GM23338 (cell line): ENCODE results near the gene MYO1D. TPM values are rescaled to one million over a fixed set of nuclear protein-coding genes. Genes with fewer than 3 reads are reported as not detected.

ENCODE experiments used
- ATAC-seq: fragments of 200-7000 bp; cut with Tn5 transposase; 3 replicates; pipeline ENCODE4 v1.9.1; 2020
- DNase-seq: peaks from one replicate; pipeline ENCODE4 v3.0.0-alpha.2; 2015; ENCODE audit warnings: low spot score
- H2AFZ ChIP-seq: fragments of 200-600 bp; sonication (generic); 2 replicates; pipeline ENCODE4 v1.8.0; 2016; ENCODE audit warnings: antibody characterized with exemption, mild to moderate bottlenecking, moderate library complexity
- H3F3A ChIP-seq: fragments of 200-600 bp; sonication (generic); replicated peaks from 2 replicates; pipeline ENCODE4 v1.8.0; 2017; ENCODE audit warnings: antibody characterized with exemption, mixed run types, low read depth
- H3K27ac ChIP-seq: fragments of 200-600 bp; sonication (generic); 2 replicates; pipeline ENCODE4 v1.6.1; 2016; ENCODE audit warnings: low read depth
- H3K27me3 ChIP-seq: fragments of 200-600 bp; sonication (generic); 2 replicates; pipeline ENCODE4 v1.8.0; 2016; ENCODE audit warnings: mild to moderate bottlenecking, mixed run types, moderate library complexity; ENCODE audit not compliant: insufficient read depth
- H3K36me3 ChIP-seq: fragments of 200-600 bp; sonication (generic); 2 replicates; pipeline ENCODE4 v1.8.0; 2016; ENCODE audit warnings: mild to moderate bottlenecking; ENCODE audit not compliant: insufficient read depth
- H3K4me1 ChIP-seq: fragments of 200-600 bp; sonication (generic); 2 replicates; pipeline ENCODE4 v1.8.0; 2016; ENCODE audit warnings: mild to moderate bottlenecking, moderate library complexity; ENCODE audit not compliant: insufficient read depth
- H3K4me2 ChIP-seq: fragments of 200-600 bp; sonication (generic); 2 replicates; pipeline ENCODE4 v1.7.1; 2017; ENCODE audit warnings: mixed run types
- H3K4me3 ChIP-seq: fragments of 200-600 bp; sonication (generic); 2 replicates; pipeline ENCODE4 v1.6.1; 2016; ENCODE audit warnings: mixed run types
- H3K79me2 ChIP-seq: fragments of 200-600 bp; sonication (generic); replicated peaks from 2 replicates; pipeline ENCODE4 v1.8.0; 2017; ENCODE audit warnings: mild to moderate bottlenecking; ENCODE audit not compliant: insufficient read depth
- H3K9me2 ChIP-seq: fragments of 200-600 bp; sonication (generic); 2 replicates; pipeline ENCODE4 v1.8.0; 2017; ENCODE audit not compliant: insufficient read depth
- H4K20me1 ChIP-seq: fragments of 200-600 bp; sonication (generic); replicated peaks from 2 replicates; pipeline ENCODE4 v1.8.0; 2017; ENCODE audit warnings: mild to moderate bottlenecking; ENCODE audit not compliant: insufficient read depth
- H3K27ac Mint-ChIP-seq: 2 replicates; pipeline ENCODE4 v1.8.0; 2020; ENCODE audit warnings: inconsistent platforms, mild to moderate bottlenecking, moderate library complexity, mixed read lengths
- H3K27me3 Mint-ChIP-seq: 3 replicates; pipeline ENCODE4 v1.8.0; 2022; ENCODE audit warnings: low read depth, mild to moderate bottlenecking, moderate library complexity, mixed read lengths, inconsistent platforms; ENCODE audit not compliant: insufficient read depth, poor library complexity
- H3K36me3 Mint-ChIP-seq: 3 replicates; pipeline ENCODE4 v1.8.0; 2021; ENCODE audit warnings: low read depth, mild to moderate bottlenecking, inconsistent platforms, moderate library complexity, mixed read lengths
- H3K4me1 Mint-ChIP-seq: 3 replicates; pipeline ENCODE4 v1.8.0; 2020; ENCODE audit warnings: mild to moderate bottlenecking, inconsistent platforms, mixed read lengths
- H3K4me3 Mint-ChIP-seq: 3 replicates; pipeline ENCODE4 v1.8.0; 2021; ENCODE audit warnings: moderate library complexity, mild to moderate bottlenecking, inconsistent platforms, mixed read lengths
- H3K9me3 Mint-ChIP-seq: 3 replicates; pipeline ENCODE4 v1.8.0; 2020; ENCODE audit warnings: moderate library complexity, mild to moderate bottlenecking, inconsistent platforms, mixed read lengths
- CREB1 ChIP-seq: fragments of 250-450 bp; sonication (Bioruptor Pico); IDR thresholded peaks from 2 replicates; pipeline ENCODE4 v1.5.0; 2020; ENCODE audit warnings: low read depth, mild to moderate bottlenecking, moderate library complexity
- EZH2 ChIP-seq: fragments of 200-600 bp; sonication (generic); IDR thresholded peaks from one replicate; pipeline ENCODE4 v1.8.0; 2017; ENCODE audit warnings: antibody characterized with exemption, mild to moderate bottlenecking, low read depth; ENCODE audit not compliant: unreplicated experiment
- EZH2phosphoT487 ChIP-seq: fragments of 200-600 bp; sonication (generic); IDR thresholded peaks from one replicate; pipeline ENCODE4 v1.8.1; 2018; ENCODE audit warnings: antibody characterized with exemption; ENCODE audit not compliant: unreplicated experiment
- JUNB ChIP-seq: IDR thresholded peaks from one replicate; pipeline ENCODE4 v1.6.1; 2016; ENCODE audit warnings: antibody characterized with exemption; ENCODE audit not compliant: unreplicated experiment
- NANOG ChIP-seq: IDR thresholded peaks from 2 replicates; pipeline ENCODE4 v1.6.1; 2016; ENCODE audit warnings: antibody characterized with exemption, borderline replicate concordance
- POLR2AphosphoS5 ChIP-seq: IDR thresholded peaks from 2 replicates; pipeline ENCODE4 v1.6.1; 2016; ENCODE audit warnings: antibody characterized with exemption, low read depth
- STAT1 ChIP-seq: IDR thresholded peaks from one replicate; pipeline ENCODE4 v1.6.1; 2016; ENCODE audit warnings: antibody characterized with exemption; ENCODE audit not compliant: unreplicated experiment
- ZNF331 ChIP-seq: fragments of 250-450 bp; sonication (Bioruptor Pico); IDR thresholded peaks from 2 replicates; pipeline ENCODE4 v1.5.0; 2020; ENCODE audit warnings: low read depth, mild to moderate bottlenecking, moderate library complexity
- polyA plus RNA-seq: library from polyadenylated mRNA; unstranded; fragments of >200 nt; fragmentation: Nextera tagmentation; extraction: Ambion mirVana; gene quantifications from 2 replicates; pipeline ENCODE4 v1.2.1, GENCODE V29; 2016
- total RNA-seq: library from RNA; depleted of rRNA; stranded (reverse); fragments of >200 nt; shearing (Covaris generic); gene quantifications from 2 replicates; pipeline ENCODE4 v1.2.3, GENCODE V29; 2014
- TF ChIP-seq, protein P1 (sequence below): IDR thresholded peaks from 2 replicates; pipeline ENCODE4 v1.6.1; 2016; ENCODE audit warnings: antibody characterized with exemption
- TF ChIP-seq, protein P2 (sequence below): IDR thresholded peaks from one replicate; pipeline ENCODE4 v1.6.1; 2018; ENCODE audit warnings: antibody characterized with exemption; ENCODE audit not compliant: unreplicated experiment
- TF ChIP-seq, protein P3 (sequence below), 2 experiments: fragments of 200-600 bp in 1 of 2; sonication (generic) in 1 of 2; conservative IDR thresholded peaks; 2 replicates each; pipeline versions ENCODE4 v1.5.1 to v1.6.1; 2016 to 2017; ENCODE audit warnings: antibody characterized with exemption in 2 of 2, low read depth in 2 of 2, mild to moderate bottlenecking in 2 of 2, moderate library complexity in 1 of 2
- TF ChIP-seq, protein P4 (sequence below): fragments of 250-450 bp; sonication (Bioruptor Pico); IDR thresholded peaks from 2 replicates; pipeline ENCODE4 v1.5.0; 2020; ENCODE audit warnings: mild to moderate bottlenecking, moderate library complexity

MYO1D gene
- total and polyA plus RNA-seq, 2 experiments from 2014 or later = 8.6 to 28.6 TPM

DNA sequence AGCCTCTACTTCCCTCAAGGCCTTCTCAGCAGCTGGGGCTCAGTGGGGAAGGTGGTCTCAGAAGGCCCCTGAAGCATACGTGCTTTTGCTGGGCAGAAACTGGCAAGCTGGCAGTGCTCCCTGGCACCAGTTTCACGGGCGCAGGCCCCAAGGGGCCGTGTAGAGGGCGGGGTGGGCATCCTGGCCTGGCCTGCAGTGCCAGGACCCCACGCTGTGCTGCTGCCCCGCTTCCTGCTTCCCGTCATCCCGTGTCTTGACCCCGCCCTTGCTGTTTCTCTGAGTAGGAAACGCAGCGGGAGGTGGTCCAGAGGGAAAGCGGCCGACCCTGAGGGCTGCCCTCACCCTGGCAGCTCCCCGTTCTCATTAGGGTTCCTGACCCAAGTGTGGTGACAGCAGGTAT, 383.4 kb downstream of the MYO1D start:
- Mint-ChIP-seq H3K36me3 (peaks cover 22% of the 10 kb centered on the region), H3K27ac (no peak overlapping the region), H3K4me3 (no peak overlapping the region), H3K4me1 (peaks cover 49% of the 10 kb centered on the region), H3K9me3 (no peaks in the 10 kb centered on the region; the same call in 2 of the 3 replicates), H3K27me3 (peaks cover 20% of the 10 kb centered on the region)
- no peak for TF ChIP-seq POLR2AphosphoS5
- TF ChIP-seq JUNB = no peak
- TF ChIP-seq, protein P1, sequence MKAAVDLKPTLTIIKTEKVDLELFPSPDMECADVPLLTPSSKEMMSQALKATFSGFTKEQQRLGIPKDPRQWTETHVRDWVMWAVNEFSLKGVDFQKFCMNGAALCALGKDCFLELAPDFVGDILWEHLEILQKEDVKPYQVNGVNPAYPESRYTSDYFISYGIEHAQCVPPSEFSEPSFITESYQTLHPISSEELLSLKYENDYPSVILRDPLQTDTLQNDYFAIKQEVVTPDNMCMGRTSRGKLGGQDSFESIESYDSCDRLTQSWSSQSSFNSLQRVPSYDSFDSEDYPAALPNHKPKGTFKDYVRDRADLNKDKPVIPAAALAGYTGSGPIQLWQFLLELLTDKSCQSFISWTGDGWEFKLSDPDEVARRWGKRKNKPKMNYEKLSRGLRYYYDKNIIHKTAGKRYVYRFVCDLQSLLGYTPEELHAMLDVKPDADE = no peak
- TF ChIP-seq EZH2phosphoT487 = no peak
- TF ChIP-seq, protein P2, sequence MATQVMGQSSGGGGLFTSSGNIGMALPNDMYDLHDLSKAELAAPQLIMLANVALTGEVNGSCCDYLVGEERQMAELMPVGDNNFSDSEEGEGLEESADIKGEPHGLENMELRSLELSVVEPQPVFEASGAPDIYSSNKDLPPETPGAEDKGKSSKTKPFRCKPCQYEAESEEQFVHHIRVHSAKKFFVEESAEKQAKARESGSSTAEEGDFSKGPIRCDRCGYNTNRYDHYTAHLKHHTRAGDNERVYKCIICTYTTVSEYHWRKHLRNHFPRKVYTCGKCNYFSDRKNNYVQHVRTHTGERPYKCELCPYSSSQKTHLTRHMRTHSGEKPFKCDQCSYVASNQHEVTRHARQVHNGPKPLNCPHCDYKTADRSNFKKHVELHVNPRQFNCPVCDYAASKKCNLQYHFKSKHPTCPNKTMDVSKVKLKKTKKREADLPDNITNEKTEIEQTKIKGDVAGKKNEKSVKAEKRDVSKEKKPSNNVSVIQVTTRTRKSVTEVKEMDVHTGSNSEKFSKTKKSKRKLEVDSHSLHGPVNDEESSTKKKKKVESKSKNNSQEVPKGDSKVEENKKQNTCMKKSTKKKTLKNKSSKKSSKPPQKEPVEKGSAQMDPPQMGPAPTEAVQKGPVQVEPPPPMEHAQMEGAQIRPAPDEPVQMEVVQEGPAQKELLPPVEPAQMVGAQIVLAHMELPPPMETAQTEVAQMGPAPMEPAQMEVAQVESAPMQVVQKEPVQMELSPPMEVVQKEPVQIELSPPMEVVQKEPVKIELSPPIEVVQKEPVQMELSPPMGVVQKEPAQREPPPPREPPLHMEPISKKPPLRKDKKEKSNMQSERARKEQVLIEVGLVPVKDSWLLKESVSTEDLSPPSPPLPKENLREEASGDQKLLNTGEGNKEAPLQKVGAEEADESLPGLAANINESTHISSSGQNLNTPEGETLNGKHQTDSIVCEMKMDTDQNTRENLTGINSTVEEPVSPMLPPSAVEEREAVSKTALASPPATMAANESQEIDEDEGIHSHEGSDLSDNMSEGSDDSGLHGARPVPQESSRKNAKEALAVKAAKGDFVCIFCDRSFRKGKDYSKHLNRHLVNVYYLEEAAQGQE = no peak
- TF ChIP-seq, protein P3, sequence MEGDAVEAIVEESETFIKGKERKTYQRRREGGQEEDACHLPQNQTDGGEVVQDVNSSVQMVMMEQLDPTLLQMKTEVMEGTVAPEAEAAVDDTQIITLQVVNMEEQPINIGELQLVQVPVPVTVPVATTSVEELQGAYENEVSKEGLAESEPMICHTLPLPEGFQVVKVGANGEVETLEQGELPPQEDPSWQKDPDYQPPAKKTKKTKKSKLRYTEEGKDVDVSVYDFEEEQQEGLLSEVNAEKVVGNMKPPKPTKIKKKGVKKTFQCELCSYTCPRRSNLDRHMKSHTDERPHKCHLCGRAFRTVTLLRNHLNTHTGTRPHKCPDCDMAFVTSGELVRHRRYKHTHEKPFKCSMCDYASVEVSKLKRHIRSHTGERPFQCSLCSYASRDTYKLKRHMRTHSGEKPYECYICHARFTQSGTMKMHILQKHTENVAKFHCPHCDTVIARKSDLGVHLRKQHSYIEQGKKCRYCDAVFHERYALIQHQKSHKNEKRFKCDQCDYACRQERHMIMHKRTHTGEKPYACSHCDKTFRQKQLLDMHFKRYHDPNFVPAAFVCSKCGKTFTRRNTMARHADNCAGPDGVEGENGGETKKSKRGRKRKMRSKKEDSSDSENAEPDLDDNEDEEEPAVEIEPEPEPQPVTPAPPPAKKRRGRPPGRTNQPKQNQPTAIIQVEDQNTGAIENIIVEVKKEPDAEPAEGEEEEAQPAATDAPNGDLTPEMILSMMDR (conservative IDR thresholded peaks at IDR 0.05; ENCODE audit: low read depth in 2 of 2) = no peak
- no peak for TF ChIP-seq STAT1
- TF ChIP-seq, protein P4, sequence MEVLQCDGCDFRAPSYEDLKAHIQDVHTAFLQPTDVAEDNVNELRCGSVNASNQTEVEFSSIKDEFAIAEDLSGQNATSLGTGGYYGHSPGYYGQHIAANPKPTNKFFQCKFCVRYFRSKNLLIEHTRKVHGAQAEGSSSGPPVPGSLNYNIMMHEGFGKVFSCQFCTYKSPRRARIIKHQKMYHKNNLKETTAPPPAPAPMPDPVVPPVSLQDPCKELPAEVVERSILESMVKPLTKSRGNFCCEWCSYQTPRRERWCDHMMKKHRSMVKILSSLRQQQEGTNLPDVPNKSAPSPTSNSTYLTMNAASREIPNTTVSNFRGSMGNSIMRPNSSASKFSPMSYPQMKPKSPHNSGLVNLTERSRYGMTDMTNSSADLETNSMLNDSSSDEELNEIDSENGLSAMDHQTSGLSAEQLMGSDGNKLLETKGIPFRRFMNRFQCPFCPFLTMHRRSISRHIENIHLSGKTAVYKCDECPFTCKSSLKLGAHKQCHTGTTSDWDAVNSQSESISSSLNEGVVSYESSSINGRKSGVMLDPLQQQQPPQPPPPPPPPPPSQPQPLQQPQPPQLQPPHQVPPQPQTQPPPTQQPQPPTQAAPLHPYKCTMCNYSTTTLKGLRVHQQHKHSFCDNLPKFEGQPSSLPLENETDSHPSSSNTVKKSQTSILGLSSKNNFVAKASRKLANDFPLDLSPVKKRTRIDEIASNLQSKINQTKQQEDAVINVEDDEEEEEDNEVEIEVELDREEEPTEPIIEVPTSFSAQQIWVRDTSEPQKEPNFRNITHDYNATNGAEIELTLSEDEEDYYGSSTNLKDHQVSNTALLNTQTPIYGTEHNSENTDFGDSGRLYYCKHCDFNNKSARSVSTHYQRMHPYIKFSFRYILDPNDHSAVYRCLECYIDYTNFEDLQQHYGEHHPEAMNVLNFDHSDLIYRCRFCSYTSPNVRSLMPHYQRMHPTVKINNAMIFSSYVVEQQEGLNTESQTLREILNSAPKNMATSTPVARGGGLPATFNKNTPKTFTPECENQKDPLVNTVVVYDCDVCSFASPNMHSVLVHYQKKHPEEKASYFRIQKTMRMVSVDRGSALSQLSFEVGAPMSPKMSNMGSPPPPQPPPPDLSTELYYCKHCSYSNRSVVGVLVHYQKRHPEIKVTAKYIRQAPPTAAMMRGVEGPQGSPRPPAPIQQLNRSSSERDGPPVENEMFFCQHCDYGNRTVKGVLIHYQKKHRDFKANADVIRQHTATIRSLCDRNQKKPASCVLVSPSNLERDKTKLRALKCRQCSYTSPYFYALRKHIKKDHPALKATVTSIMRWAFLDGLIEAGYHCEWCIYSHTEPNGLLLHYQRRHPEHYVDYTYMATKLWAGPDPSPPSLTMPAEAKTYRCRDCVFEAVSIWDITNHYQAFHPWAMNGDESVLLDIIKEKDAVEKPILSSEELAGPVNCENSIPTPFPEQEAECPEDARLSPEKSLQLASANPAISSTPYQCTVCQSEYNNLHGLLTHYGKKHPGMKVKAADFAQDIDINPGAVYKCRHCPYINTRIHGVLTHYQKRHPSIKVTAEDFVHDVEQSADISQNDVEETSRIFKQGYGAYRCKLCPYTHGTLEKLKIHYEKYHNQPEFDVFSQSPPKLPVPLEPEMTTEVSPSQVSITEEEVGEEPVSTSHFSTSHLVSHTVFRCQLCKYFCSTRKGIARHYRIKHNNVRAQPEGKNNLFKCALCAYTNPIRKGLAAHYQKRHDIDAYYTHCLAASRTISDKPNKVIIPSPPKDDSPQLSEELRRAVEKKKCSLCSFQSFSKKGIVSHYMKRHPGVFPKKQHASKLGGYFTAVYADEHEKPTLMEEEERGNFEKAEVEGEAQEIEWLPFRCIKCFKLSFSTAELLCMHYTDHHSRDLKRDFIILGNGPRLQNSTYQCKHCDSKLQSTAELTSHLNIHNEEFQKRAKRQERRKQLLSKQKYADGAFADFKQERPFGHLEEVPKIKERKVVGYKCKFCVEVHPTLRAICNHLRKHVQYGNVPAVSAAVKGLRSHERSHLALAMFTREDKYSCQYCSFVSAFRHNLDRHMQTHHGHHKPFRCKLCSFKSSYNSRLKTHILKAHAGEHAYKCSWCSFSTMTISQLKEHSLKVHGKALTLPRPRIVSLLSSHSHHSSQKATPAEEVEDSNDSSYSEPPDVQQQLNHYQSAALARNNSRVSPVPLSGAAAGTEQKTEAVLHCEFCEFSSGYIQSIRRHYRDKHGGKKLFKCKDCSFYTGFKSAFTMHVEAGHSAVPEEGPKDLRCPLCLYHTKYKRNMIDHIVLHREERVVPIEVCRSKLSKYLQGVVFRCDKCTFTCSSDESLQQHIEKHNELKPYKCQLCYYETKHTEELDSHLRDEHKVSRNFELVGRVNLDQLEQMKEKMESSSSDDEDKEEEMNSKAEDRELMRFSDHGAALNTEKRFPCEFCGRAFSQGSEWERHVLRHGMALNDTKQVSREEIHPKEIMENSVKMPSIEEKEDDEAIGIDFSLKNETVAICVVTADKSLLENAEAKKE (CRISPR knock-in tag) = no peak
- TF ChIP-seq CREB1 (CRISPR knock-in tag) = no peak
- no peak for TF ChIP-seq EZH2
- no peak for TF ChIP-seq NANOG
- TF ChIP-seq ZNF331 (CRISPR knock-in tag) = no peak
- ATAC-seq = no peak
- H3K4me3 ChIP-seq = no peak overlapping the region
- H3K27ac ChIP-seq = no peak overlapping the region
- peaks cover 28% of the 10 kb centered on the region for H3K4me1 ChIP-seq
- H3K9me2 ChIP-seq = no peaks in the 10 kb centered on the region
- H2AFZ ChIP-seq = no peak overlapping the region
- H3K4me2 ChIP-seq = no peak overlapping the region
- H3K36me3 ChIP-seq = no peaks in the 10 kb centered on the region; the same call in 1 of the 2 replicates
- H3K27me3 ChIP-seq = no peaks in the 10 kb centered on the region
- peaks cover 23% of the 10 kb centered on the region for H3K79me2 ChIP-seq
- H3F3A ChIP-seq = 0 out of 2 replicates have a peak, but pooled peaks cover 3% of the 10 kb centered on the region
- no peak for DNase-seq
- H4K20me1 ChIP-seq = peaks cover 13% of the 10 kb centered on the region
